GM19467 (cell line): ENCODE data around the gene NAPG.
"Not testable (repeated sequence)": the region's sequence is repeated elsewhere in the genome, so short reads cannot be mapped to it uniquely, and the experiment has no call there.

Experiments
- ATAC-seq: cut with Tn5 transposase; IDR thresholded peaks from one replicate; pipeline ENCODE4 v1.9.1; 2021; ENCODE audit warnings: mild to moderate bottlenecking, moderate library complexity; ENCODE audit not compliant: unreplicated experiment

NAPG gene

GRCh38 chr18:10577842-10578572, 52.2 kb downstream of the NAPG start:
- ATAC-seq, result not testable (repeated sequence)

DNA sequence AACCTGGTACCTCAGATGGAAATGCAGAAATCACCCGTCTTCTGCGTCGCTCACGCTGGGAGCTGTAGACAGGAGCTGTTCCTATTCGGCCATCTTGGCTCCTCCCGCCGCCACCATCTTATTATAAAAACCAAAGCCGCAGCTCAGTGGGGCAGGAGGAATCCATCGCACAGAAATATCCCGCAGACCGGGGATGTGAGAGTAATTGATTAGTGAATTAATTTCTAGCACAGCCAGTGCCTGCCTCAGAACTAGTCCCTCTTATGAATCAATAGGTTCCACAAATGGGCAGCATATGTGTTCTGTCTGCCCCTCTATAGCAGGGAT, 52.7 kb downstream of the NAPG start:
- not testable (repeated sequence) for ATAC-seq

GRCh38 chr18:10579079-10579867, 53.4 kb downstream of the NAPG start:
- no peak for ATAC-seq

GRCh38 chr18:10580215-10580614, 54.4 kb downstream of the NAPG start:
- ATAC-seq, result no peak

DNA sequence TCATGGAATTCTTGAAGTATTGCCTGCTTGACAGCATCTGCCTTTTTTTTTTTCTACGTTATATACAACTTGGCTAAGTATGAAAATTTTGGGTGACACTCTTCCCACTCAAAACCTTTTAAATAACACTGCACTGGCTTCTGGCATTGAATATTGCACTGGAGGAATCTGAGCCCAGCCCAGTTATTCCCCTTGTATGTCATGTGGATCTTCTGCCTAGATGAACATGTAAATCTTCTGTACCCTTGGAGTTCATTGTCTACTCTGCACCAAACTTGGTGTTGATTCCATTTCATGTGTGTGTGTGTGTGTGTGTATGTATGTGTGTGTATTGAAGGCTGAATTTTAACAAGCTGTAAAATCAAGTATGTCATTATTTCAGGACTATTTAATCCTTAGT, 59.4 kb downstream of the NAPG start:
- no peak for ATAC-seq

GRCh38 chr18:10588975-10589374, 63.1 kb downstream of the NAPG start:
- ATAC-seq, result no peak

GRCh38 chr18:10590412-10590811, 64.6 kb downstream of the NAPG start:
- ATAC-seq, result no peak

- ATAC-seq, result no peak
Observed at GRCh38 chr18:10591896-10592295, 66.1 kb downstream of the NAPG start.

DNA sequence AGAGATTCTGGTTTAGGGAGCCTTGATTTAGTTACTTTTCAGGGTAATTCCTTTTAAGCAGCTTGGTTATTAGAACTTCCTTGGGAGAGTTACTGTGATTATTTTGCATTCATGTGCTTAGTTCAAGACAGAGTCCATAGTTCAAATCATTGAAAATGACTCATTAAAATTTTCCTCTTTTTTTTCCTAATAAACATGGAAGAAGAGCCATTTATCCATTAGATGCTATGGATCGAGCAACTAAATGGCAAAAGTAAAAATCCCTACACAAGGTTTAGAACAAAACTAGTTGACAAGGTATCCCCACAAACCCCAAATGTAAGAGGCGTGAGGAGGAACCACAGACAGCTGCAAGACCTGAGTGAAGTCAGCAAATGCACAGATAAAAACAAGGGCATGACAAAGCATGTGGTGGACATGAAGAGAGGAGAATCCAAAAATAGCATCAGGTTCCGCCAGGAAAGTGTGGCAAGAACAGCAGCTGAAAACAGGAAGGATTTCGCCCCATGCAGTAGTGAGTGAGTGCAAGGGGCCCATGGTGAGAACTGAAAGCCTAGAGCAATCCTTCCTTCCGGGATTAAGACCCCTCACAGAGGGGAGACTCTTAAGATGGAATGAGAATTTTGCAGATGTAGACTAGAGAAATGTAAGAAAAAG, 67.7 kb downstream of the NAPG start:
- ATAC-seq, result not testable (repeated sequence)

GRCh38 chr18:10595917-10596316, 70.1 kb downstream of the NAPG start:
- ATAC-seq, result not testable (repeated sequence)

DNA sequence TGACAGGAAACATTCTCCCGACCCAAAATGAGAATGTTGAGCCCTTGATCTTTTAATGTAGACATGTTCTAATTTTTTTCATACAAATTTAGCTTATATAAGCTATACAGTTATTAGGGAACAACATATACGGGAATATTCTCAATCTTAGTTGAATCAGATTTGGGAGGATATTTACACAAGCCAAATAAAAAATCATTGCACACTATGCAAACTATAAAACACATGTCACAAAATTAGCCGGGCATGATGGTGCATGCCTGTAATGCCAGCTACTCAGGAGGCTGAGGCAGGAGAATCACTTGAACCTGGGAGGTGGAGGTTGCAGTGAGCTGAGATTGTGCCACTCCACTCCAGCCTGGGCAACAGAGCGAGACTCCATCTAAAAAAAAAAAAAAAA, 71.9 kb downstream of the NAPG start:
- not testable (repeated sequence) for ATAC-seq

DNA sequence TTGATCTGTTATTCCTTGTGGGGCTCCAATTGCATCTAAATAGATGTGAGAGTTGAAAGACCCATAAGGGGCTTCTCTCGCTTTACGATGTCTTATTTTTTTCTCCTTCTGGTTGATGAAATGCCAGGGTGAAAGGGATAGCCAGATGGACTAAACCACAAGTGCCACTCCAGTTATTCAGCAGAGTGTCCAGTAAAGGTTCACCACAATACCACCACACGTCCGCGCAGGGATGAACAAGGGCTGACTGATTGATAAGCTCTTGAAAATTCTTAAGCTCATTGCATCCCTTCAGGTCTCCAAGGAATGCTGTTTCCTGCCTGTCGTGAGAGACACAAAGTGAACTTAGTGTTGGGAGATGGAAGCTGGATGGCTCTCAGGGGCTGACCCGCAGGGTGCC, 74.9 kb downstream of the NAPG start:
- not testable (repeated sequence) for ATAC-seq
